AG09309 (cell line): ENCODE measurements around the gene F13A1.

Experiments used
- DNase-seq: peaks from one replicate; pipeline ENCODE4 v3.0.0-alpha.2; 2010; ENCODE audit warnings: low read depth
- H3K4me3 ChIP-seq: 2 replicates; pipeline ENCODE4 v1.5.1; 2011; ENCODE audit warnings: mild to moderate bottlenecking, low read depth, low read length, moderate library complexity; ENCODE audit not compliant: control insufficient read depth
- CTCF ChIP-seq: IDR thresholded peaks from 2 replicates; pipeline ENCODE4 v1.5.1; 2011; ENCODE audit warnings: mild to moderate bottlenecking, low read depth, low read length, inconsistent platforms; ENCODE audit not compliant: insufficient read depth, control insufficient read depth; ENCODE audit errors: missing control alignments

The F13A1 gene

GRCh38 chr6:6283746-6284145 lies 36.7 kb downstream of the F13A1 start:
- no peak for TF ChIP-seq CTCF
- no peak overlapping the region for H3K4me3 ChIP-seq
- DNase-seq = no peak

GRCh38 chr6:6282716-6283115 lies 37.7 kb downstream of the F13A1 start:
- no peak for TF ChIP-seq CTCF
- no peak overlapping the region for H3K4me3 ChIP-seq

GRCh38 chr6:6277413-6277812 lies 43.0 kb downstream of the F13A1 start:
- DNase-seq = peak; percentile 1
- H3K4me3 ChIP-seq = no peak overlapping the region
- no peak for TF ChIP-seq CTCF

More at GRCh38 chr6:6282716-6283115, 37.7 kb downstream of the F13A1 start:
- DNase-seq = no peak

GRCh38 chr6:6270948-6271535 lies 49.4 kb downstream of the F13A1 start:
- no peak for DNase-seq
- TF ChIP-seq CTCF = no peak
- H3K4me3 ChIP-seq = no peak overlapping the region

GRCh38 chr6:6260196-6260722 lies 60.2 kb downstream of the F13A1 start:
- H3K4me3 ChIP-seq = no peak overlapping the region
- no peak for DNase-seq
- no peak for TF ChIP-seq CTCF

- DNase-seq = no peak
- TF ChIP-seq CTCF = no peak
- no peak overlapping the region for H3K4me3 ChIP-seq
These were observed 63.6 kb downstream of the F13A1 start for GRCh38 chr6:6256886-6257285.
